ENCODE results near the gene SCAF8. TPM values are rescaled to one million over a fixed set of nuclear protein-coding genes. Genes with fewer than 3 reads are reported as not detected.

The SCAF8 gene
- total RNA-seq, 1 experiment from 2014 or later = 30.8 TPM

DNA sequence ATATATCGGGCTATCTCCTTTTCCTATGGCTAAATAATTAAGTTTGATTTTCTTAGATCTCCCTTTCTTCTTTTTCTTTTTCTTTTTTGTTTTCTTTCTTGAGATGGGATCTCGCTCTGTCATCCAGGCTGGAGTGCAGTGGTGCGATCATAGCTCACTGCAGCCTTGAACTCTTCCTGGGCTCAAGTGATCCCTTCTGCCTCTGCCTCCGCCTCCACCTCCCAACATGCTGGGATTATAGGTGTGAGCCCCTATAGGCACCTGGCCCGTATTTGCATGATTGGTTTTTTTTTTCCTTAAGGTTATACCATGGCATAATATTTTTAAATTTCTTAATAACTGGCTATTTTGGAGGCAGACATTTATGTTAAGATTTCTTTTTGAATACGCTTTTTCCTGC is 106.3 kb downstream of the SCAF8 start:
- no peak for DNase-seq (ENCODE audit: low spot score)

- no peak for DNase-seq (ENCODE audit: low spot score)
Observed at GRCh38 chr6:154840363-154840762, 107.1 kb downstream of the SCAF8 start.

GRCh38 chr6:154841109-154841508 is 107.9 kb downstream of the SCAF8 start:
- no peak for DNase-seq (ENCODE audit: low spot score)

DNA sequence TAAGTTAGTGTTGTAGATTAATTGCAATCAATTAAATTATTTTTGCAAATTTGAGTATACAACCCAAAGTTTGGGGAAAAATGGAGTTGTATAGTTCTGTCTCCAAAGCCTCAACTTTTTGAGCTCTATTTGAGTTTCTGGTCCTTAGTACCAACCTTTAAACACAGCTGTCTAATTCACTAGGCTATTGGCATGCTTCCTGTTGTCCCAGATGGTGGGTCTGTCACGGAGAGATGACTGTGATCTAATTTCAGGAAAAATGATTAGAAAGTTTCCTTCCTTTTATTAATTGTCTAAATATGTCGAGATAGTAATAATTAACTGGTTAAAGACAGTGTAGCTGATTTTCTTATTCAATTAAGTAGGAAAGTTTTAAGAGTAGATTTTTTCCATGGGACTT is 109.6 kb downstream of the SCAF8 start:
- no peak for DNase-seq (ENCODE audit: low spot score)

DNA sequence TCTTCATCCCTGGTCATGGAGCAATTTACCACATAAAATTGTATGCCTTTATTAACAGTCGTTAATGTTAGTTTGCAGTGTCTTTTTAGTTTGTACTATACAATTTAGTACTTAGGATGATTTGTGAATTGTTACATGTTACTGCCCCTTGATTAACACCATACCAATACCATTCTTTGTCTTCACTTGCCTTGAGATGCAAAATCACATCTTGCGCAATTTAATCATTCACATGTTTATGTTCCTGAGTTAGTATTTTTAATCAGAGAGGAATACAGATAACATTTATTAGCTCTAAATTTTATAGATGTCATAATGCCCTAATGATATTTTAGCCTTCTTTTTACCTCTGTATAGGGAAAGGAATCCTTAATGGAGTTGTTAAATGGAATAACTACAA is 114.1 kb downstream of the SCAF8 start:
- no peak for DNase-seq (ENCODE audit: low spot score)

GRCh38 chr6:154848580-154848979 is 115.4 kb downstream of the SCAF8 start:
- DNase-seq (ENCODE audit: low spot score) = no peak

- no peak for DNase-seq (ENCODE audit: low spot score)
Observed at GRCh38 chr6:154849475-154849874, 116.3 kb downstream of the SCAF8 start.

- DNase-seq (ENCODE audit: low spot score) = no peak
Observed at GRCh38 chr6:154852687-154853086, 119.5 kb downstream of the SCAF8 start.

GRCh38 chr6:154857529-154857928 is 124.3 kb downstream of the SCAF8 start:
- DNase-seq (ENCODE audit: low spot score) = no peak

GRCh38 chr6:154861825-154862224 is 128.6 kb downstream of the SCAF8 start:
- DNase-seq (ENCODE audit: low spot score) = no peak

DNA sequence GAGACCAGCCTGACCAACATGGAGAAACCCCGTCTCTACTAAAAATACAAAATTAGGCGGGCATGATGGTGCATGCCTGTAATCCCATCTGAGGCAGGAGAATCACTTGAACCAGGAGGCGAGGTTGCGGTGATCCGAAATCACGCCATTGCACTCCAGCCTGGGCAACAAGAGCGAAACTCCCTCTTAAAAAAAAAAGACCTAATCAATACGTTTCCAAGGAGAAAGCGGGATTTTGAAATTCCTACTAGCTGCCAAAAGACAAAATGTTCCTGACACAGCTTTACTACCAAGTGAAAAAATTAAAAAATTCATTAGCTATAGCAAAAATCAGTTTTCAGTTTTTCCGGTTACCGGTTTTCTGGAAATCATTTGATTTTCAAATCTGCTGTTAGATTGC is 129.3 kb downstream of the SCAF8 start:
- DNase-seq (ENCODE audit: low spot score) = no peak

DNA sequence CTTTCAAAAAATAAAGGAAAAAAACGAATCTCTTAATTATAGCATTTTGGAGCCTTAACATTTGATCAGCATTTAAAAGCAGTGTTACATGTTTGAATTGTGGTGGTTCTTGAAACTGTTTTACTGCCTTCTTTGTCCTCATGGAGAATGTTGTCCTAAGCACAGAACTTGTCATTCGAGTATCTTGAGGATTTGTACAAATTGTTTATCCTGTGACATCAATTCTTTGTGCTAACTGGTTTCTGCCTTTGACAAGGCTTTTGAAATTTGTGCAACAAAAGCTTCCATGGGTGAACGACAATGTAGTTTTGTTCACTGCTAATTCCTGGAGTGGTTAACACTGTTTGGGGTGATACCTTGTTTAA is 130.8 kb downstream of the SCAF8 start:
- DNase-seq (ENCODE audit: low spot score) = no peak

DNA sequence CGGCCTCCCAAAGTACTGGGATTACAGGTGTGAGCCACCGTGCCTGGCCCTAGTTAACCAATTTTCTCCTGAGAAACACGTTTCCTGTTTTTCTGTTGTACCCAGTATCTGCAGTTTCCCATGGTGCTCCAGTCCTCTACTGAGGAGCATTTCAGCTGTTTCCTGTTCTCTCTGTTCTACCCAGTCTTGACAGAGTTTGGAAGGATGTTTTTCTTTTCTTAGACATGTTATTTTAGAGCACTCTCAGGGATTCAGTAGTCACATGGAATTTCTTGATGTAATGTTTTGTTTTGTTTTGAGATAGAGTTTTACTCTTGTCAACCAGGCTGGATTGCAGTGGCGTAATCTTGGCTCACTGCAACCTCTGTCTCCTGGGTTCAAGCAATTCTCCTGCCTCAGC is 132.1 kb downstream of the SCAF8 start:
- DNase-seq (ENCODE audit: low spot score) = no peak

GRCh38 chr6:154868143-154868594 is 135.0 kb downstream of the SCAF8 start:
- DNase-seq (ENCODE audit: low spot score) = peak; percentile 34

DNA sequence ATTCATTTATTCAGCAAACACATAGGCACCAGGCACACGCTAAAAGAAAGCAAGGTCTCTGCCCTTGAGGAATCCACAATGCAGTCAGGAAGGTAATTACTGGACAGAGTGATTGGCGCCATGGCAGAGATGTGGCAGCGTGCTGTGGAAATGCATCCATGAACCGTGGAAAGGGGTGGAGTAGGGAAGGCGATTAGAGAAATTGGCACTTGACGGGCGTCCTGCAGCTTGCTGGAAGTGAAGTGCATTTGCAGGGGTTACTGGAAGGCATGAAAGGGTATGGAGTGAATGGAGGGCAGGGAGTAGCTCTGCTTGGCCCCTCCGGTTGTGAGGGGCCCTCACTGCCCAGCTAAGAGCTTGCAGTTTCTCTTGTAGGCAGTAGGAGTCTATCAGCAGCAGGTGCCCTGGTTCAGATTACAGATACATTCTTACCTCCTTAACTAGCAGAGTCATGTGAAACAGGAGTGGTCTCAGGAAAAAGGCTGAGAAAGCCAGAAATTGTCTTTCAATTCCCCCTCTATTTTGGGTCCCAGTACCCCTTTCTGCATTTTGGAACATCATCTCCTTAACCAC is 139.4 kb downstream of the SCAF8 start:
- DNase-seq (ENCODE audit: low spot score) = no peak

GRCh38 chr6:154873546-154873945 is 140.3 kb downstream of the SCAF8 start:
- no peak for DNase-seq (ENCODE audit: low spot score)

DNA sequence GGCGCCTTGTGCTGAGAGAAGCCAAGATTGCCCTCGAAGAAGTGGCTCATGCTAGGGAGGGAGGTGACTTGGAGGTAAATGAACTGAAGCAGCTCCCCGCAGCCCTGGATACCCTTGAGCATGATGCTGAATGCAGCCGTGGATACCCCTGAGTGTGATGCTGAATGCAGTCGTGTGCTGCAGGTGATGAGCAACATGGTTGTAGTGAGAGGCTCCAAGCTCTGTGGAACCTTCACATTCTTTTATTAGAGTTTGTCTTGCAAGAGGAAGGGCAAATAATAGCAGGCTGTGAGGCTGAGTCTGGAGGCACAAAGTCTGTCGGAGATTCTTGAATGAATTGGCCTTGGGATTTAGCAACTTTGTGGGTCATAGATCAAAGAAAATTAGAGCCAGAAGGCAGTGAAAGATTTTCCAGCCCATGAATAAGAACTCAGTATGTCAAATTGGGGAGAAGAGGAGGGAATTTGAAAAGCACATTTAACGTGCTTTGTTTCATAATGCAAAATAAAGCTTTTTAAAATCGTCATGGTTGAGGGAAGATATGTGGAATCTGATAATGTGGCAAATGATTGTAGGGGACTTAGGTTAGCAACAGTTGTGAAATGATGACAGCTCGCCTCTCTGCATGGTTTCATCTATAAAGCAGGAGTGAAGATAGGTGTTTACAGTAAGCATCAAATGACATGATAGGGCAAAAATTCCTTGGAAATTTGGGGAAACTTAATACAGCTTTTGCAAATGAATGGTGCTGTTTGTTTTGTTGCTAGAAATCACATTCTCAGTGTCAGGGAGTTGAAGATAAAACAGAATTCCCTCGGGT is 141.8 kb downstream of the SCAF8 start:
- no peak for DNase-seq (ENCODE audit: low spot score)

GRCh38 chr6:154876486-154877280 is 143.5 kb downstream of the SCAF8 start:
- DNase-seq (ENCODE audit: low spot score) = no peak

GRCh38 chr6:154878871-154879491 is 145.8 kb downstream of the SCAF8 start:
- DNase-seq (ENCODE audit: low spot score) = no peak

- DNase-seq (ENCODE audit: low spot score) = no peak
Observed at GRCh38 chr6:154882107-154882506, 148.9 kb downstream of the SCAF8 start.
